Neural cell (in vitro differentiated cells): ENCODE results near the gene DOCK4.

Experiments used
- CTCF ChIP-seq: fragments of 450-650 bp; IDR thresholded peaks from 2 replicates; pipeline ENCODE4 v1.5.1; 2014; ENCODE audit warnings: antibody characterized with exemption, mild to moderate bottlenecking, moderate library complexity; ENCODE audit not compliant: poor library complexity, severe bottlenecking
- EP300 ChIP-seq: fragments of 450-650 bp; conservative IDR thresholded peaks from 2 replicates; pipeline ENCODE4 v1.6.1; 2014; ENCODE audit warnings: antibody characterized with exemption, mild to moderate bottlenecking, moderate library complexity; ENCODE audit not compliant: poor library complexity, severe bottlenecking
- EZH2 ChIP-seq: fragments of 200-600, 300-800 bp; shearing (Covaris generic), sonication (generic); IDR thresholded peaks from 2 replicates; pipeline ENCODE4 v1.6.1; 2014; ENCODE audit warnings: antibody characterized with exemption, low read length, borderline replicate concordance, mild to moderate bottlenecking; ENCODE audit not compliant: insufficient read depth, poor library complexity, severe bottlenecking
- POLR2AphosphoS5 ChIP-seq: IDR thresholded peaks from 2 replicates; pipeline ENCODE4 v1.6.1; 2012
- REST ChIP-seq: IDR thresholded peaks from 2 replicates; pipeline ENCODE4 v1.6.1; 2012; ENCODE audit warnings: borderline replicate concordance
- TAF1 ChIP-seq: IDR thresholded peaks from 2 replicates; pipeline ENCODE4 v1.6.1; 2012; ENCODE audit warnings: low read depth

- TF ChIP-seq CTCF, result no peak
- no peak for TF ChIP-seq REST
- TF ChIP-seq TAF1, result no peak
- no peak for TF ChIP-seq EP300
- no peak for TF ChIP-seq EZH2
- TF ChIP-seq POLR2AphosphoS5, result no peak
Observed at GRCh38 chr7:111982133-111982532, 224.1 kb downstream of the DOCK4 start.
